GM21423 (cell line): ENCODE data around the gene KIF14.

Source experiments
- ATAC-seq: cut with Tn5 transposase; IDR thresholded peaks from one replicate; pipeline ENCODE4 v1.9.1; 2021; ENCODE audit warnings: mild to moderate bottlenecking, moderate library complexity; ENCODE audit not compliant: unreplicated experiment

The KIF14 gene, protein sequence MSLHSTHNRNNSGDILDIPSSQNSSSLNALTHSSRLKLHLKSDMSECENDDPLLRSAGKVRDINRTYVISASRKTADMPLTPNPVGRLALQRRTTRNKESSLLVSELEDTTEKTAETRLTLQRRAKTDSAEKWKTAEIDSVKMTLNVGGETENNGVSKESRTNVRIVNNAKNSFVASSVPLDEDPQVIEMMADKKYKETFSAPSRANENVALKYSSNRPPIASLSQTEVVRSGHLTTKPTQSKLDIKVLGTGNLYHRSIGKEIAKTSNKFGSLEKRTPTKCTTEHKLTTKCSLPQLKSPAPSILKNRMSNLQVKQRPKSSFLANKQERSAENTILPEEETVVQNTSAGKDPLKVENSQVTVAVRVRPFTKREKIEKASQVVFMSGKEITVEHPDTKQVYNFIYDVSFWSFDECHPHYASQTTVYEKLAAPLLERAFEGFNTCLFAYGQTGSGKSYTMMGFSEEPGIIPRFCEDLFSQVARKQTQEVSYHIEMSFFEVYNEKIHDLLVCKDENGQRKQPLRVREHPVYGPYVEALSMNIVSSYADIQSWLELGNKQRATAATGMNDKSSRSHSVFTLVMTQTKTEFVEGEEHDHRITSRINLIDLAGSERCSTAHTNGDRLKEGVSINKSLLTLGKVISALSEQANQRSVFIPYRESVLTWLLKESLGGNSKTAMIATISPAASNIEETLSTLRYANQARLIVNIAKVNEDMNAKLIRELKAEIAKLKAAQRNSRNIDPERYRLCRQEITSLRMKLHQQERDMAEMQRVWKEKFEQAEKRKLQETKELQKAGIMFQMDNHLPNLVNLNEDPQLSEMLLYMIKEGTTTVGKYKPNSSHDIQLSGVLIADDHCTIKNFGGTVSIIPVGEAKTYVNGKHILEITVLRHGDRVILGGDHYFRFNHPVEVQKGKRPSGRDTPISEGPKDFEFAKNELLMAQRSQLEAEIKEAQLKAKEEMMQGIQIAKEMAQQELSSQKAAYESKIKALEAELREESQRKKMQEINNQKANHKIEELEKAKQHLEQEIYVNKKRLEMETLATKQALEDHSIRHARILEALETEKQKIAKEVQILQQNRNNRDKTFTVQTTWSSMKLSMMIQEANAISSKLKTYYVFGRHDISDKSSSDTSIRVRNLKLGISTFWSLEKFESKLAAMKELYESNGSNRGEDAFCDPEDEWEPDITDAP (N-terminal part only)

DNA sequence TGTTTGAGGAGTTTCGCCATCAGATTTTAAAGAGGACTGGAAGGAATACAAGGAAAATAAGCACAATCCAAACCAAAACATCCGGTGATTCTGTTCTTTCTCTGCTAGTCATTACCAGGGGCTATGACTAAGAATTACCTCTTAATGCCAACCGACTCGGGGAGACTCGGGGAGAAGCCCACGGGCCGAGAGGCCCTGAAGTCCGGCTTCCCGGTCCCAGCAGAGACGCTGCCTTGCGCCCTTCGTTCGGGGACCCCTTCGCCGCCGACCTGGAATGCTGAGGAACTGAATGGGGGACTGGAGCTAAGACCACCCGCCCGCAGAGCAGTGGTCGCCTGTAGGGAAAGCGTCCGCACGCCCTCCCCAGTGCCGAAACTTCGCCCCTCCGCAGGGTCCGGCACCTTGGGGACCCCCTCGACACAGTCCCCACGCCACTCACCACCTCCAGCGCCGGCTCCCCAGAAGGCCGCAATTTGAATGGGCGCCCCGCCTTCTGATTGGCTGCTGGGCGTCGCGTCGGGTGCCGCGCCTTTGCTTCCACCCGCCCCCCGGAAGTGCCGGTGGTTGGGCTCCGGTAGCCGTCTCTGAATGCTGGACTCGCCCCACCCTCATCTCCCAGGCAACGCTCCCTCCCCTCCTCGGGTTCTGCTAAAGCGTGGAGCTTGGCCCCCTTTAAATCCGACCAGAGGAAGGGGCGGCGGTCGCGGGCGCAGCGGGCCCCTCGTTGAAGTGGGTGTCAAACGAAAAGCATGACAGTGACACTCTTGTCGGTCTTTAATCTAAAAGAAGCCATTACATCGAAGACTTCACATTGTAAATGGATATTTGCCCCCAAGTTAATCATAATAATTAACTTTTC lies at the start of gene KIF14:
KIF14 (minus strand) TSS at position 479 of the 859 bp plus-strand sequence. CDS start 2,028 bp downstream, outside the sequence.
- peak; percentile 91 for ATAC-seq

DNA sequence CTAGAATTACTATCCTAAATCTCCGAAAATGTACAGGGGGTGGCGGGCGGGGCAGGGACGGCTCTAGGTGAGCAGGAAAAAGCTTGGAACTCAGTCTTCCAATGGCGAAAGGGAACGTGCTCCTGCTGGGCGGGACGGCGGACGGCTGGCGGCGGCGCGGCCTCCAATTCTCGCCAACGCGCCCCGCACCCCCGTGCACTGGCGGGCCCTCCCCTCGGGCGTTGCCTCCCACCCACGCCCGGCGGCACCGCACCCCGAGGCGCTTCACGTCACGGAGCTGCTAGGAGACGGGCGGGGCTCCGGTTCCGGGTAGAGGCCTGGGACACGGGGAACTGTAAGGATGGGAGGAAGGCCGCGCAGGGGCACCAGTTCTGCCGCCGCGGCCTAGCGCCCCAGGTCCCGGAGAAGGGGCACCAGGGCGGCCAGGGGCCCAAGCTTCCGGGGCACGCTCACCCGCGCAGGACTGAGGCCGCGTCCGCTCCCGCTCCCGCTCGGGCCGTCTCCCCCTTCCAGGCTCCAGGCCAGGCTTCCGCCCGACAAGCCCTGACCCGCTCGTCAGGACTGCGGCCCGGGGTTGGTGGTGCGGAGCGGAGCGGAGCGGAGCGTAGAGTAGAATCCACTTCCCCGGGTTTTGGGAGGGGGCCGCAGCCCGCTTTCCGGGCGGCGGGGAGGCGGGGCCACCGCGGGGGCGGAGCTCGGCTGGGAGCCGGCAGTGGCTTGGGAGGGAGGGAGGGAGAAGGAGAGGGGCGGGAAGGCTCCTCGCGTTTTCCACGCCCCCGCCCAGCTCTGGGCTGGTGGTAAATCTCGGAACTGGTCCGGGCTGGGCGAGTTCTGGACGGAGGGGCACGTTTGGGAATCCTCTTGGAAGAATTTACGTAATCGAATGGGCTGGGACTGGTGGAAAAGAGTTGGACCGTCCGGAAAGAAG lies 49.0 kb upstream of the KIF14 start, which contains the start of gene DDX59:
DDX59 (minus strand) TSS at position 594 of the 928 bp plus-strand sequence. CDS start 3,167 bp downstream, outside the sequence.
- peak; percentile 79 for ATAC-seq

DNA sequence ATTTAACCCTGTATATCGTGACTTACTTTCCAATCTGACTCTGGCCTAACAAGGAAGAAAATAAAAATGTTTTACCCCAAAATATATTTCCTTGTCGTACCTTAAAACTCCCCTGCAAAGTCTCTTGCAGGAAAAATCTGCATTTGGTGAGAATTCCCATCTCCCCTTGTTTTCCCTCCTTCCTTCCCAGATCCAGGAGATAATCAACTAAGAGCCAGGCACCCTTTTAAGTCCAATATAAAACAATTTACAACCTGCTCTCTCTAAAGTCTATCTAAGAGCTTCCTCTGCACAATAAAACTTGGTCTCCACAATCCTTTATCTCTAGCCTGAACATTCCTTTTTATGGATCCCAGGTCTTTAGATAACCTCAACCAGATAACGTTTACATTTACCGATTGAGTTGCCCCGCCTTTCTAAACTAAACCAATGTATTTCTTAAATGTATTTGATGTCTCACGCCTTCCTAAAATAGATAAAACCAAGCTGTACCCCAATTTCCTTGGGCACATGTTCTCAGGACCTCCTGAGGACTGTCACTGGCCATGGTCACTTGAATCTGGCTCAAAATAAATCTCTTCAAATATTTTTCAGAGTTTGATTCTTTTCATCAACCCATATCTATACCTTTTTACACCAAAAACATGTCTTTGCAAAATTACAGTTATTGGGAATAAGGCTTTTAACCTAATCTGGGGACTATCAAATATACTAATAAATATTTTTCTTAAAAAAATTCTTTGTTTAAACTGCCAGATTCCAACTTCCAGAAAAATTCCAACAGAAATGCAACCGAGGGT lies 48.2 kb upstream of the KIF14 start:
- no peak for ATAC-seq

DNA sequence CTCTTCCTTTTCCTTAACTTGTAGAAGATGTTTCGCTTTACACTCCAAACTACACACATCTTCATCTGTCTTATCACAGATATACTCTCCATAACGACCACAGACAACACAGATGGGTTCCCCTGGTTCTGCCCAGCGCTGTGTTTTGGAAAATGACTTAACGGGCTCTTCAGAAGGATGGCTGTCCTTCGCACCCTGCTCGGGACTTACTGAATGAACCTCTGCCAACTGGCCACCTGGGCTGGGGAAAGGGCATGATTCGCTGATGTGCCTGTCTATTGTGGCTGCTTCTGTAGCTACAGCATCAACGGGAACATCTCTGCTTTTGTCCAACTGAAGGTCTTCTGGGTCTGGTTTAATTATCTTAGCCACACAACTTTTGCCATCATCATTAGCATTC lies 45.8 kb upstream of the KIF14 start:
- ATAC-seq: no peak

GRCh38 chr1:200665861-200666260 lies 45.3 kb upstream of the KIF14 start:
- no peak for ATAC-seq

GRCh38 chr1:200660719-200661118 lies 40.2 kb upstream of the KIF14 start:
- ATAC-seq: no peak

- no peak for ATAC-seq
Measured at GRCh38 chr1:200659269-200659668, 38.7 kb upstream of the KIF14 start.

- ATAC-seq: no peak
Measured at GRCh38 chr1:200658037-200658818, 37.7 kb upstream of the KIF14 start.

GRCh38 chr1:200654660-200655059 lies 34.1 kb upstream of the KIF14 start:
- ATAC-seq: peak; percentile 92

GRCh38 chr1:200653022-200653462 lies 32.5 kb upstream of the KIF14 start:
- peak; percentile 37 for ATAC-seq

GRCh38 chr1:200652378-200652777 lies 31.8 kb upstream of the KIF14 start:
- ATAC-seq: no peak

DNA sequence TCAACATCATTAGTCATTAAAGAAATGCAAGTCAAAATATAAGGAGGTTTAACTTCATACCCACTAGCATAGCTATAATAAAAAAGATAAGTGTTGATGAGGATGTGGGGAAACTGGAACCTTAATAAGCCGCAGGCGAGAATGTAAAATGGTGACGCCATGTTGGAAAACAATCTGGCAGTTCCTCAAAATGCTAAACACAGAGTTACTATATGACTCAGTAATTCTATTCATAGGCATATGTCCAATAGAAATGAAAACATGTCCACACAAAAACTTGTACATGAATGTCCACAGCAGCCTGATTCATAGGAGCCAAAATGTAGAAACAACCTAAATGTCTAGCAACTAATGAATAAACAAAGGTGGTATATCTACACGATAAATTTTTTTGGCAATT lies 26.0 kb upstream of the KIF14 start:
- no peak for ATAC-seq

- ATAC-seq: no peak
Measured at GRCh38 chr1:200644021-200644420, 23.5 kb upstream of the KIF14 start.

- no peak for ATAC-seq
Measured at GRCh38 chr1:200642481-200642880, 21.9 kb upstream of the KIF14 start.

- ATAC-seq: no peak
Measured at GRCh38 chr1:200640963-200641401, 20.4 kb upstream of the KIF14 start.

GRCh38 chr1:200640373-200640962 lies 19.9 kb upstream of the KIF14 start:
- ATAC-seq: no peak

DNA sequence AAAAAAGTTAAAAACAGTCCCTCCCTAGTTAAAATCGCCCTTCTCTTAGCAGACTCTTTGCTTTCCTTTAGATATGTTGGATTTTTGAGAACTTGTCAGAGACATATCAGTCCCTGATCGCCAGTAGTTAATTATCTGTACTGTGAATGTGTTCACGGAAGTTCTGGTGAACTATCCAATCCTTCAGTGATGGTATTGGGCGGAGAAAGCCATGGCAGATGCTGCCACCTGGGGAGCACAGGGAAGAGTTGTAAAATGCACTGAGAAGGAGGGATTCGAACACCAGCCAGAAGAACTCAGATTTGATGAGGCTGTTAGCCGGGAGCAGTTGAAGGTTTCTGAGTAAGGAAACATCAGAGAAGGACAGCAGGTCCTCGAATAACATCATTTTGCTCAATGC lies 17.5 kb upstream of the KIF14 start:
- ATAC-seq: no peak
